Ovary (tissue), 9 donors: ENCODE results near the gene OR52M1. TPM values are rescaled to one million over a fixed set of nuclear protein-coding genes. Genes with fewer than 3 reads are reported as not detected.

Experiments used
- DNase-seq, 5 donors: peaks; one replicate each; pipeline ENCODE4 v3.0.0-alpha.2; 2019 to 2020
- H3K27ac ChIP-seq, 2 donors: fragments of 200-600 bp; one replicate each; pipeline versions ENCODE4 v1.5.1 to v1.8.0; 2019 to 2022
- H3K27me3 ChIP-seq: fragments of 200-600 bp; one replicate; pipeline ENCODE4 v1.8.0; 2022
- H3K36me3 ChIP-seq: fragments of 200-600 bp; sonication (generic); one replicate; pipeline ENCODE4 v1.5.1; 2019
- H3K4me1 ChIP-seq: one replicate; pipeline ENCODE4 v1.8.1; 2013; ENCODE audit warnings: mild to moderate bottlenecking, moderate library complexity; ENCODE audit not compliant: insufficient read depth
- H3K4me3 ChIP-seq: fragments of 200-600 bp; sonication (generic); one replicate; pipeline ENCODE4 v1.5.1; 2017
- H3K9me3 ChIP-seq, 2 donors: fragments of 200-600 bp in 1 of 2; sonication (generic) in 1 of 2; one replicate each; pipeline versions ENCODE4 v1.5.1 to v1.8.1; 2013 to 2019; ENCODE audit warnings: mild to moderate bottlenecking in 1 of 2, moderate library complexity in 1 of 2
- EP300 ChIP-seq: sonication (generic); formaldehyde crosslinking; IDR thresholded peaks from one replicate; pipeline ENCODE4 v1.6.1; 2017; ENCODE audit warnings: antibody characterized with exemption
- POLR2A ChIP-seq: fragments of 450-650 bp; IDR thresholded peaks from one replicate; pipeline ENCODE4 v1.6.1; 2017; ENCODE audit warnings: antibody characterized with exemption, mild to moderate bottlenecking, moderate library complexity
- WGBS, 3 donors: extraction: QIAGEN DNeasy Blood & Tissue Kit in 1 of 3; methylation state at CpG; one replicate each; pipeline versions ENCODE4 v1.1.5 to v1.1.7; 2013 to 2017; 5-methylcytosine and 5-hydroxymethylcytosine counted together
- intact Hi-C, 4 donors: fragments of 100-400 bp; cut with DNase I; formaldehyde crosslinking; loops; one replicate each; pipeline versions ENCODE4 v1.11.0 to v1.15.1; 2022 to 2023
- polyA plus RNA-seq, 2 donors: library from polyadenylated mRNA; stranded (reverse); fragments of 200-250 nt in 1 of 2; fragments of 350-450 nt in 1 of 2; fragmentation: Illumina TruSeq in 1 of 2; extraction: RNeasy Lipid Tissue Mini Kit (QIAGEN cat#74804) in 1 of 2; gene quantifications; one replicate each; pipeline ENCODE4 v1.2.3, GENCODE V29; 2013 to 2014
- total RNA-seq, 7 donors: library from RNA; depleted of rRNA in 2 of 7; stranded (reverse); fragments of >200 nt in 2 of 7; fragmentation: NEBNext Ultra II Directional in 3 of 7; extraction: Animal tissue kit (Norgen Biotek cat#: 25700) in 3 of 7; gene quantifications; one replicate each; pipeline versions ENCODE4 v1.1.0 to v1.2.4, GENCODE V29; 2016 to 2023
- TF ChIP-seq, protein P1 (sequence below), 3 donors: fragments of 450-650 bp in 2 of 3; fragments of 200-600 bp in 1 of 3; IDR thresholded peaks; one replicate each; pipeline versions ENCODE4 v1.5.1 to v1.8.0; 2016 to 2022; ENCODE audit warnings: antibody characterized with exemption in 3 of 3, mild to moderate bottlenecking in 1 of 3
- donor health status: DM: no; HTN: no; CAD: no; lungs with moderate emphysema.
- donor health status: DM: no; HTN: no; CAD: no.
- donor health status: Bipolar disorder and iron deficiency.
- donor health status: DM: yes; HTN: yes; CAD: no.
- donor health status: DM: no; HTN: no; CAD: no.
- donor health status: DM: yes; HTN: yes; CAD: no.

The OR52M1 gene
- total and polyA plus RNA-seq, 9 donors, result not detected

DNA sequence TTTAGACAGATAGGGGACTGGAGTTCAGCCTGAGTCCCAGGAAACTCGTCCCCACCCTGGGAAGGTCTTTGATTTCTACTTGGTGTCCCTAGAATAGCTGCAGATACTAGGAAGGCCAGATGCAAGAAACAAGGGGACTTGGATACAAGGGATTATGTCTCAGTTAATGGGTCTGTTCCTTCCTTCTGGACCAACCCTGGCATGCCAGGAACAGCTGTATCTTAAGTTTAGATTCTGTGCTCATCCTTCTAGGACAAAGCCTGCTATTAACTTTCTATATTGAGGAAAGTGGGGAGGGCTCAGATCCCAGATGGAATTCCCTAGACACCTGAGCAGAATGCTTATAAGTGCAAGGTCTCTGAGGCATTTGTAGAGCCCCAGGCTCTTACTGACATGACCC is 3.9 kb upstream of the OR52M1 start:
- Histone ChIP-seq H3K36me3 (no peaks in the 10 kb centered on the region), H3K27me3 (no peaks in the 10 kb centered on the region), H3K9me3 (no peaks in the 10 kb centered on the region), H3K27ac (no peak overlapping the region), H3K4me1 (no peaks in the 10 kb centered on the region), H3K4me3 (no peak overlapping the region)
- 0 to 50% (median 26%) methylated on average over 1 of the region's 1 CpG for whole genome bisulfite sequencing, 3 donors
- intact Hi-C loops, result loop anchor here in 1 of 4 donors (5.0 kb wide), 1 partner anchor 354 kb away; no protein-coding TSS in a partner anchor
- no peak for DNase-seq
- TF ChIP-seq, protein P1, sequence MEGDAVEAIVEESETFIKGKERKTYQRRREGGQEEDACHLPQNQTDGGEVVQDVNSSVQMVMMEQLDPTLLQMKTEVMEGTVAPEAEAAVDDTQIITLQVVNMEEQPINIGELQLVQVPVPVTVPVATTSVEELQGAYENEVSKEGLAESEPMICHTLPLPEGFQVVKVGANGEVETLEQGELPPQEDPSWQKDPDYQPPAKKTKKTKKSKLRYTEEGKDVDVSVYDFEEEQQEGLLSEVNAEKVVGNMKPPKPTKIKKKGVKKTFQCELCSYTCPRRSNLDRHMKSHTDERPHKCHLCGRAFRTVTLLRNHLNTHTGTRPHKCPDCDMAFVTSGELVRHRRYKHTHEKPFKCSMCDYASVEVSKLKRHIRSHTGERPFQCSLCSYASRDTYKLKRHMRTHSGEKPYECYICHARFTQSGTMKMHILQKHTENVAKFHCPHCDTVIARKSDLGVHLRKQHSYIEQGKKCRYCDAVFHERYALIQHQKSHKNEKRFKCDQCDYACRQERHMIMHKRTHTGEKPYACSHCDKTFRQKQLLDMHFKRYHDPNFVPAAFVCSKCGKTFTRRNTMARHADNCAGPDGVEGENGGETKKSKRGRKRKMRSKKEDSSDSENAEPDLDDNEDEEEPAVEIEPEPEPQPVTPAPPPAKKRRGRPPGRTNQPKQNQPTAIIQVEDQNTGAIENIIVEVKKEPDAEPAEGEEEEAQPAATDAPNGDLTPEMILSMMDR (IDR thresholded peaks at IDR 0.05), result no peak
- TF ChIP-seq POLR2A, result no peak
- TF ChIP-seq EP300, result no peak

DNA sequence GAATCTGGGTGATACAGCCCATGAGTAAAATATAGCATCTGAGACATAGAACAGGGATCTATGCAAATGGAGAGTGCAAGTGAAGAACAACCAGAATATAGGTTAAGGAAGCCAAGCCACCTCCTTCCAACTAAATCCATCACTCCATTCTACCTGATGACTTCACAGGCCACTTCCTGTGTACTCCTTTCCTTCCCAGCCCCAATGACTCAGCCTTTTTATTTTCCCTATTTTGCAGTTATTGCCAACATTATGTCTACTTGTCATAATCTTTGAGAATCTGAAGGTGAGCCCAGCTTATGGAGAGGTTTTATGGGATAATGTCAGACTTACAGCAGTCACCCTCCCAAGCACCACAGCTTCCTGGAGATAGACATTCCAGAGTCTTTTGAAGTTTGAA is 1.4 kb upstream of the OR52M1 start:
- intact Hi-C loops, result loop anchor here in 1 of 4 donors (5.0 kb wide), 1 partner anchor 356 kb away; no protein-coding TSS in a partner anchor

DNA sequence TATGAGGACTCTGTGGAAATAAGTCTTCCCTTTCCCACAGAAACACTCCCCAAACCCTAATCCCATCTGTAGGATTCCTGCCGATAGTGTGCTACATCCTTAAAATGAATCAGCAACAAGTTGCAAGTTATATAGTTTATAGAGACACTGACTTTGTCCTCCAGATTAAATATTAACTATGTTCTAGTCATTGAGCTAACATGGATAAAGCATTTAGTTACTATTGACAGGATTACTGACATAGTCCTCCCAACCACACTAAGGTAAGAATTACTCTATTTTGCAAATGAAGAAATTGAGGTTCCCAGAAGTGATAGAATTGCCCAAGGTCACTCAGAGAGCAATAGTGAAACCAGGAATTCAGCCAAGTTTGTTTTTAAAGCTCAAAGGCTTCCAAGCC is 1.9 kb downstream of the OR52M1 start:
- H3K4me1 ChIP-seq, result no peaks in the 10 kb centered on the region
- no peaks in the 10 kb centered on the region for H3K27me3 ChIP-seq
- no peak for DNase-seq
- 59 to 92% (median 64%) methylated on average over 1 of the region's 1 CpG for WGBS, 3 donors
- no peaks in the 10 kb centered on the region for H3K9me3 ChIP-seq
- H3K4me3 ChIP-seq, result no peak overlapping the region
- intact Hi-C loops, result no loop called here
- H3K36me3 ChIP-seq, result no peaks in the 10 kb centered on the region
- no peak overlapping the region for H3K27ac ChIP-seq
- TF ChIP-seq POLR2A (no peak), EP300 (no peak)

More for the DNA sequence above, 1.4 kb upstream of the OR52M1 start:
- Histone ChIP-seq H3K4me1 (no peaks in the 10 kb centered on the region), H3K36me3 (no peaks in the 10 kb centered on the region), H3K9me3 (no peaks in the 10 kb centered on the region), H3K27me3 (no peaks in the 10 kb centered on the region), H3K4me3 (no peak overlapping the region), H3K27ac (no peak overlapping the region)
- TF ChIP-seq POLR2A (no peak), EP300 (no peak)
- TF ChIP-seq, protein P1 (IDR thresholded peaks at IDR 0.05), result no peak
- no peak for DNase-seq

DNA sequence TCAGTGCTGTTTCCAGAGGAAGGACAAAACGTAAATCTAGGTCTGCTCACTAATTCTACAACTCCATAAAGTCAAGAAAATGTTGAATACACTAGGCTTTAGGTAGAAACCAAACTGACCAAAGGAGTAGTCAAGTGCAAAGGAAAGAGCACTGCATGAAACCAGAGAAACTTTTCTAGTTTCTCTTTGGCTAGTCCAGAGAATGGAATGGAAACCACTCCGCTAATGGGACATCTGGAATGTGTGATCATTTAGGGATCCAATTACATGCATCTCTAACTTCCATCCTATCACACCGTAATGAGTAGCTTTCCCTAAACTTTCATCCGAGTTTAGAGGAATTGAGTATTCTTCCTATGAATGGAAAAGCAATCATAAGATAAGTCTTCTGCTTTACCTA is 2.4 kb downstream of the OR52M1 start:
- H3K4me3 ChIP-seq, result no peak overlapping the region
- H3K27ac ChIP-seq, result no peak overlapping the region
- H3K36me3 ChIP-seq, result no peaks in the 10 kb centered on the region
- WGBS, 3 donors, result 56 to 68% (median 62%) methylated on average over 4 of the region's 4 CpGs
- DNase-seq, result no peak
- H3K27me3 ChIP-seq, result no peaks in the 10 kb centered on the region
- no peaks in the 10 kb centered on the region for H3K9me3 ChIP-seq
- intact Hi-C loops, result no loop called here
- H3K4me1 ChIP-seq, result no peaks in the 10 kb centered on the region
- TF ChIP-seq, protein P1 (IDR thresholded peaks at IDR 0.05), result no peak
- no peak for TF ChIP-seq POLR2A
- no peak for TF ChIP-seq EP300

DNA sequence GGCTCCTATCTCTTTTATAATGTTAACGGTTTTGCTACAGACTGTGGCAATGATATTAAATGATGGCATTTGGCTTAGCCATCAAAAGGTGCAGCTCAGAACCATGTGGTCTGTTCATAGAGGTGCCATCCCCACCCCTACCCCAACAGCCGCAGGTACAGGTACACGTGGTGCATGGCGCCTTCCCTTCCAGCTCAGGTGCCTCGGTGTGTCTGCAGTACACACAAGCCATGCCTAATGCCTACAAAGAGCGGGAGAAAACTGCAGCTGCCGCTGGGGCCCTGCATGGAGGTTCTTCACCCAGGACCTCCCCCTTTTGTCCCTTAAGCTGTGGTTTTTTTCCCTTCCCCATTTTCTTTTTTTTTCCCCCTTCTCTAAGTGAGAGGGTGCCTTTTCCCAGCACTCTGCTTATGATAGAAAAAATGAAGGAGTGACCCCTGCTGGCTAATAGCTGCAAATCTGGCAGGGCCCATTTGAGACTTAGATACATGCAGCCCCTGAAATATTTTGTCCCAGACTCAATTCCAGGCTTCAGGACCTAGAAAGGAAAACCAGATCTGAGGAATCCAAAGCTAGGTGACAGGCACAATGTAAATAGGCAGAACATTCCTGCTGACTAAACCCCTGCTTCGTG is 6.5 kb downstream of the OR52M1 start:
- Histone ChIP-seq H3K36me3 (no peaks in the 10 kb centered on the region), H3K4me3 (no peak overlapping the region), H3K27me3 (no peaks in the 10 kb centered on the region), H3K9me3 (no peaks in the 10 kb centered on the region), H3K4me1 (no peaks in the 10 kb centered on the region), H3K27ac (no peak overlapping the region)
- WGBS, 3 donors, result 81 to 86% (median 82%) methylated on average over 8 of the region's 8 CpGs
- no peak for DNase-seq
- intact Hi-C loops, result no loop called here
- TF ChIP-seq, protein P1 (IDR thresholded peaks at IDR 0.05), result no peak
- TF ChIP-seq POLR2A, result no peak
- no peak for TF ChIP-seq EP300
